SU-DHL-6 (cell line): ENCODE data around the gene LGR4.

ENCODE experiments used
- CTCF ChIP-seq: fragments of 200-600 bp; sonication (generic); IDR thresholded peaks from one replicate; pipeline ENCODE4 v1.5.1; 2017; ENCODE audit warnings: antibody characterized with exemption, mild to moderate bottlenecking, low read length, moderate library complexity; ENCODE audit not compliant: insufficient read depth, poor library complexity, severe bottlenecking
- EZH2phosphoT487 ChIP-seq: fragments of 200-600 bp; sonication (generic), shearing (Covaris generic); conservative IDR thresholded peaks from 2 replicates; pipeline ENCODE4 v1.6.1; 2018; ENCODE audit warnings: mild to moderate bottlenecking, antibody characterized with exemption, low read length, moderate library complexity, mixed read lengths

DNA sequence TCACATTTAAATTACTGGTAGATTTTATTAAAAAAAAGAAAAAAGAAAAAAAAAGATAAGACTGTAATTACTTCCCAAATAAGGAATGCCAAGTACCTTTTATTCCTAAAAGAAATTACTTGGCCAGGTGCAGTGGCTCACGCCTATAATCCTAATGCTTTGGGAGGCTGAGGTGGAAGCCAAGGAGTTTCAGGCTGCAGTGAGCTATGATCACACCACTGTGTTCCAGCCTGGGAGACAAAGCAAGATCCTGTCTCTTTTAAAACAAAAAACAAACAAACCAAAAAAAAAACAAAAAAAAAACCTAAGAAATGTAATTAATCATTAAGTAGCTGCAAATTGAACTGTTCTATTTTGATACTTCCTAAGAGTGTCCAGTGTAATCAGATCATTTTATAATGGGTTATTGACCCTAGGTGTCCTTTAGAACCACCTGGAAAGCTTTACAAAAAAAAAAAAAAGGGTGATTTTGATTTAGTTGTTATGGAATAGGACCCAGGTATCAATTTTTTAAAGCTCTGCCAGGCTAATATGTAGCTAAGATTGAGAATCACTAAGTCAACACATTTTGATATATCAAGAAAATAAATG lies 23.2 kb upstream of the LGR4 start:
- TF ChIP-seq CTCF (no peak), EZH2phosphoT487 (no peak)
